Measurements from ENCODE around the gene CASP10. TPM values are rescaled to one million over a fixed set of nuclear protein-coding genes. Genes with fewer than 3 reads are reported as not detected.

CASP10 gene, protein sequence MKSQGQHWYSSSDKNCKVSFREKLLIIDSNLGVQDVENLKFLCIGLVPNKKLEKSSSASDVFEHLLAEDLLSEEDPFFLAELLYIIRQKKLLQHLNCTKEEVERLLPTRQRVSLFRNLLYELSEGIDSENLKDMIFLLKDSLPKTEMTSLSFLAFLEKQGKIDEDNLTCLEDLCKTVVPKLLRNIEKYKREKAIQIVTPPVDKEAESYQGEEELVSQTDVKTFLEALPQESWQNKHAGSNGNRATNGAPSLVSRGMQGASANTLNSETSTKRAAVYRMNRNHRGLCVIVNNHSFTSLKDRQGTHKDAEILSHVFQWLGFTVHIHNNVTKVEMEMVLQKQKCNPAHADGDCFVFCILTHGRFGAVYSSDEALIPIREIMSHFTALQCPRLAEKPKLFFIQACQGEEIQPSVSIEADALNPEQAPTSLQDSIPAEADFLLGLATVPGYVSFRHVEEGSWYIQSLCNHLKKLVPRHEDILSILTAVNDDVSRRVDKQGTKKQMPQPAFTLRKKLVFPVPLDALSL
- 30.5 and 79.8 TPM in 2 replicates for total RNA-seq

GRCh38 chr2:201182650-201183364 lies at the start of gene CASP10:
Gene CASP10, plus strand, starts transcription at chr2:201183141. Its CDS starts 2,637 bp downstream, at chr2:201185778.

DNA sequence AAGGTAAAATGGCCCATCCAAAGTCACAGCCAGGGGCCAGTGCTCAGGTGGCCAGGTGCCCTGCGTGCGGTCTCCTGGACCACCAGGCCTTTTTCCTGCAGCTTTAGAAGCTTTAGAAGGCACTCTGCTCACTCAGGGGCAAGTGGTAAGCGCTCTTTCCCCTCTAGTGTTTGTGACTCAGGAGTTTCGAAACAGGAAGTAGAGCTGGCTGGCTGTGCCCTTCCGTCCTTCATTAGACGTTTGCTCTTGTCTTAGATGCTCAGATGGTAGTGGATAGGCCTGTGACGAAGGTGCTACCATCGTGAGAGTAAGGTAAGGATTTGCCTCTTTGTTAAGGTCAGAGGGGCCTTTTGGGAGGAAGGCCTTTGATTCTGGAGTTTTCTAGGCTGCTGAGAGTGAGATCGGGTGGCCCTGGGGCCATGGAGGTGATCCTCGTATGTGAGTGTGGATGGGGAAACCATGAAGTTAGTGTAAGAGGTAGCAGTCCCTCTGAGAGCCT lies 77.4 kb downstream of the CASP10 start, which contains the start of gene CASP8:
Gene CASP8 (plus strand): TSS at position 235 of the 499 bp plus-strand sequence. CDS start 5,951 bp downstream, outside the sequence.

Other genes starting within 250 kb of the CASP10 start
- 22.4 and 24.5 TPM in 2 replicates for gene ORC2, start 219.5 kb upstream of the CASP10 start, total RNA-seq
- gene HYCC2, start 111.5 kb upstream of the CASP10 start, total RNA-seq: 8.8 and 15.0 TPM in 2 replicates
- 122 and 185 TPM in 2 replicates for gene NDUFB3, start 111.1 kb upstream of the CASP10 start, total RNA-seq
- 288 and 437 TPM in 2 replicates for gene CFLAR, start 67.0 kb upstream of the CASP10 start, total RNA-seq
- 10.4 and 23.3 TPM in 2 replicates for gene CASP8, start 77.4 kb downstream of the CASP10 start, total RNA-seq
- gene FLACC1, start 174.2 kb downstream of the CASP10 start, total RNA-seq: under 0.01 and 0.61 TPM in 2 replicates